Activated CD8-positive, alpha-beta memory T cell treated with anti-CD3 and anti-CD28 coated beads for 4 hours (primary cell): ENCODE results near the gene MED8.
"Not testable (repeated sequence)": the region's sequence is repeated elsewhere in the genome, so short reads cannot be mapped to it uniquely, and the experiment has no call there.

Source experiments
- DNase-seq, 2 donors: peaks; one replicate each; pipeline ENCODE4 v3.0.0-alpha.2; 2020; ENCODE audit warnings: low read depth in 2 of 2

MED8 gene

DNA sequence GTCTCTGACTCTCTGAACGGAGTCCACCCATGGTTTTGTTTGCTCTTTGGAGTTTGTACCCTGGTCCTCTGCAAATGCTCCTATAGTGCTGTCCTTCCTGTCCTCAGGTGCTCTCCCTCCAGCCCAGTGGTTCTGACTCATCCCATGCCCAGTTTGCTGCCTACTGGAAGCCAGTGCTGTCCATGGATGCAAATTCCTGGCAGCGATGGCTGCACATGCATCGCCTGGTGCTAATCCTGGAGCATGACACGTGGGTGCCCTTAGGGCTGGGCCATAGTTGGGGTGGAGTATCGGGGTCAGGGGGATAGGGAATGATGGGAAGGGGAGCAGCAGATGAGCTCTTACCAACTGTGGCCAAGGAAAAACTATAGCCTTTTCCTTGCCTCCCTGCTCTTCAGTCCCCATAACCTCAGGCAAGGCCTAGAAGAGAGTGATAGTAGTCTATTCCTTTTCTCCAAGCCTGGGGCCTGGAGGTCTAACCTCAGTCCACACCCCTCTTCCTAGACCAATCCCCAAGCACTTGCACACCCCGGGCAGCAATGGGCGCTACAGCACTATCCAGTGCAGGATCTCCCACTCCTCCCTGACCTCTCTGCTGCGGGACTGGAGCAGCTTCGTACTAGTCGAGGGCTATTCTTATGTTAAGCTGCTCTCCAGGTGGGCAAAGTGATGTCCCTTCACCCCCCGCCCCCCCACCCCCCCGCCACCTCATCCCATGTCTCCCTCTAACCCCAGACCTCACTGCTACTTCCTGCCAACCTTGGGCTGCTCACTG lies 32.6 kb upstream of the MED8 start:
- no peak for DNase-seq

DNA sequence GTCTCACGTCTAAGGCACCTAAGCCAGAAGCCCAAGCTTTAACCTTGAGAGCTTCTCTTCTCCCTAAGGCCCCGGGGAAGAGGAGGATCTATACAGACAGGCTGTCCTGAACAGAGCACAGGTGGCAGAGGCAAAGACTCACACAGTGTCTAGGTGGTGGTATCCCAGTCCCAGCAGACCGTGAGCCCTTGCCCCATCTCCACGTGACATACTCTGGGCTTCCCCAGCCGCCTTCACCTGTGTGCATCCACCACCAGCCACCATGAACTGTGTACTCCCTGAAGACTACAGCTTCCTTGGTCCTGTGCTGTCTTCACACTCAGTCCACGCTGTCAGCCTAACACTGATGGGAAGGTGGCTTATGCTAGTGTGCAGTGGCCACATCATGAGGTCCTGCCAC lies 31.8 kb upstream of the MED8 start:
- no peak for DNase-seq

DNA sequence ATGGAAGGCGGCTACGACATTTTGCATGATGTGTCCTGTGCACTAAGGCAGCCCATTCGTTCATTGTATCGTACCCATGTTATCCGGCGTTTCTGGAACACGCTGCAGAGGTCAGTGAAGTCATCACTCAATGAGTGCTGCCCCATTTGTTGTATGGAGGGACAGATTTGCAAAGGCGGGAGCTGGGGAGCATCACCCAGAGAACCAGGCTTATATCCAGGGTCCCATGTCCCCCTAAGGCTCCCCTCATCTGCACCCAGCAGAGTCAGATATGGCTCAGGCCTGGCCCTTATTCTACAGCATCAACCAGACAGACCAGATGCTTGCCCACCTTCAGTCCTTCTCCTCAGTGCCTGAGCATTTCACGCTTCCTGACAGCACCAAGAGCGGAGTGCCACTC lies 31.3 kb upstream of the MED8 start:
- no peak for DNase-seq

DNA sequence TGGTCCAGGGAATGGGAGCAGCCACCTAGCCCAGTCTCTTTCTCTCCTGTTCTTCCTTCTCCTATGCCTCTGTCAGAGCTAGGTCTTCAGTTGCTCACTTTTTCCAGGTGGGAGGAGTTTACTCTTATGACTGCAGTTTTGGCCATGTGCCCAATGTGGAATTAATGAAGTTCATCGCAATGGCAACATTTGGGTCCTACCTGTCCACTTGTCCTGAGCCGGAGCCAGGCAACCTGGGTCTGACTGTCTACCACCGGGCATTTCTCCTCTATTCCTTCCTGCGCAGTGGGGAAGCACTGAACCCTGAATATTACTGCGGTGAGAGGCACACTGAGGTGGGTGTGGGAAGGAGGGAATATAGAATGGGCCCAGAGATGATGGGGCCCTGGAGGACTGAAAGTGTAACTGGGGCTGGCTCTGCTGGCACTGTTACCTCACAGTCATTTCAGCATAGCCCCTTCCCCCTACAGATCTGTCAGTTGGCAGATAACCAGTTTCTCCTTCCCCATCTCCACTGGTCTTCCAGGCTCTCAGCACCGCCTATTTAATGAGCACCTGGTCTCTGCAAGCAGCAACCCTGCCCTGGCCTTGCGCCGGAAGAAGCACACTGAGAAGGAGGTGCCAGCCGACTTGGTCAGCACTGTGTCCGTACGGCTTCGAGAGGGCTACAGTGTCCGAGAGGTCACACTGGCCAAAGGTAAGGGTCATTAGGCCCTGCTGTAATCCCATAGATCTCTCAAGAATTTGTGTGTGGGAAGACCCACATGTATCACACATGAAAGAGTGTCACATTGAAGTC lies 30.2 kb upstream of the MED8 start:
- DNase-seq, result no peak

DNA sequence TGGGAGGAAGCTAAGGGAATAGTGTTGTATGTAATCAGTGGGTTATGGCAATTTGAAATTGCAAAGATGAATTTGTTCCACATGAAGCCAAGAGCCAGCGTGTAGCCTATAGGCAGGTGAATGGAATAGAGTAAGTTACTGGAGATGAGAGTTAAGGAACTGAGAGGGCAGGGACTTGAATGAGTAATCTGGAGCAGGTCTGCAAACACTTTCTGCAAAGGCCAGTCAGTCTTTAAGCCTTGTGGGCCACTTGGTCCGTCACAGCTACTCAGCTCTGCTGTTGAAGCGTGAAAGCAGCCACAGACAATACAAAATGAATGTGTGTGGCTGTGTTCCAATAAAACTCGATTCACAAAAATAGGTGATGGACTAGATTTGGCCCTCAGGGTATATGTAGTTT lies 29.3 kb upstream of the MED8 start:
- DNase-seq, result no peak

DNA sequence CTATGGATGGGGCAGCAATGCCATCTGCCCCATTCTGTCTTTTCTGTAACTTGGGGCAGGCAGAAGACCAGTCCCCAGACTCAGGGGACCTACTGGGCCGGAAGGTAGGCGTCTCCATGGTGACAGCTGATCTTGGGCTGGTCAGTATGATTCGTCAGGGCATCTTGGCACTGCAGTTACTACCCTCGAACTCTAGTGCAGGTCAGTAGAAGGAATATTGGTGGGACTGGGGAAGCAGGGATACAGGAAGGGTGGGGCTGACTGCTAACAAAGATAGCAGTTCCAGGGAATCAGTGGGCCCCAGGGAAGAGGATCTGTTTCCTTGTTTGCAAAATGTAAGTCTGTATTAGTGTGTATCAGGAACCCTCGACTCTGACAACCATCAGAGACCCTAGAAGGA lies 26.3 kb upstream of the MED8 start:
- no peak for DNase-seq

DNA sequence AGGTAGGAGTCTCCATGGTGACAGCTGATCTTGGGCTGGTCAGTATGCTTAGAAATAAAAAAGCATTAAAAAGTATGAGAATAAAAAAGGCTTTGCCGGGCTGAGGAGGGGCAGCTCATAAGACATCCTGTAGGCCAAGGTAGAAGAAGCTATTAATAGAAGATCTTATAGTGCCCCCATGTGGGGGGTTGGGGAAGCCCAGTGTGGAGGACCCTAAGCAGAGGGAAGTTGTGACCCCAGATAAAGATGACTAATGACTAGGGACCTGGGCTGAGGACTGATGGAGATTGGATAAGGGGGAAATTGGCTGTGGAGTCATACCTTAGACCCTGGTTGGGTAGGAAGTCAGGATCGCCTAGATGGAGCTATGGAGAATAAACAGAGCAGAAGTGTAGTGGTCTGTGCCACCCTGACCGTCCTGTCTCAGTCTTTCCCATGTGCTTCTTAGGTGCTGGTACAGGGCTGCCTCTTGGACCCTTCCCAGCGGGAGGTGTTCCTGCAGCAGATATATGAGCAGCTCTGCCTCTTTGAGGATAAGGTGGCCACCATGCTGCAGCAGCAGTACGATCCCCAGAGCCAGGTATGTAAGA lies 25.1 kb upstream of the MED8 start:
- peak; percentile 19 to 37 for DNase-seq

DNA sequence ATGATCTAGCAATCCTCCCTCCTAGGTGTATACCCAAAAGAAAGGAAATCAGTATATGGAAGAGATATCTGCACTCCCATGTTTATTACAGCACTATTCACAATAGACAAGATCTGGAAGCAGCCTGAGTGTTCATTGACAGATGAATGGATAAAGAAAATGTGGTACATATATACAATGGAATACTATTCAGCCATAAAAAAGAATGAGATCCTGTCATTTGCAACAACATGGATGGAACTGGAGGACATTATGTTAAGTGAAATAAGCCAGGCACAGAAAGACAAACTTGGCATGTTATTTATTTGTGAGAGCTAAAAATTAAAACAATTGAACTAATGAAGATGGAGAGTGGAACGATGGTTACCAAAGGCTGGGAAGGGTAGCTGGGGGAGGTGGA lies 23.8 kb upstream of the MED8 start:
- DNase-seq, result not testable (repeated sequence)

DNA sequence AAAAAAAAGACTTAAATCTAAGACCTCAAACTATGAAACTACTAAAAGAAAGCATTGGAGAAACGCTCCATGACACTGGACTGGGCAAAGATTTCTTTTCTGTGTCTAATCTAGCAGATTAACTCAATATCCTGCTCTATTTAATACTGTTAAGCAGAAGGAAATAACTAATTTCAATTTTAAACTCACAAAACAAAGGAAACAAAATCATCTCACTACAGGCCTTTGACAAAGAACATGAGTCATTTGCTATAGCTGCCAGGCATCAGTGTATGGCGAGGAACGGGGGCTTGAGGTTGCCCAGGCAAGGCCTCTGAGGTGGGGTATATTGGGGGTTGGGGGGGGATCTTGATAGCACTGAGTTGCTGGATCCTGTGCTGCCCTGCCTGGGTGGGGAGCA lies 21.0 kb upstream of the MED8 start:
- no peak for DNase-seq

DNA sequence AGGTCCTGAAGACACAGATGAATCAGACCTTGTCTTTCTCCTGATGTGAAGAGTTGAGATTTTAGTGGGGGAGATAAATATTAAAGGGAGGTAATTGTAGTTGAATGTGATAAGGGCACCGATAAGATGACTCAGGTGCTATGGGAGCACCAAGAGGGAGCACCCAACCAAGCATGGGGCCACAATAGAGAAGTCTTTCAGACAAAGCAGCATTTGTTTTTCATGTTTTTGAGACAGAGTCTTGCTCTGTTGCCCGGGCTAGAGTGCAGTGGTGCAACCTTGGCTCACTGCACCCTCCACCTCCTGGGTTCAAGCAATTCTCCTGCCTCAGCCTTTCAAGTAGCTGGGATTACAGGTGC lies 16.3 kb upstream of the MED8 start:
- DNase-seq, result no peak

DNA sequence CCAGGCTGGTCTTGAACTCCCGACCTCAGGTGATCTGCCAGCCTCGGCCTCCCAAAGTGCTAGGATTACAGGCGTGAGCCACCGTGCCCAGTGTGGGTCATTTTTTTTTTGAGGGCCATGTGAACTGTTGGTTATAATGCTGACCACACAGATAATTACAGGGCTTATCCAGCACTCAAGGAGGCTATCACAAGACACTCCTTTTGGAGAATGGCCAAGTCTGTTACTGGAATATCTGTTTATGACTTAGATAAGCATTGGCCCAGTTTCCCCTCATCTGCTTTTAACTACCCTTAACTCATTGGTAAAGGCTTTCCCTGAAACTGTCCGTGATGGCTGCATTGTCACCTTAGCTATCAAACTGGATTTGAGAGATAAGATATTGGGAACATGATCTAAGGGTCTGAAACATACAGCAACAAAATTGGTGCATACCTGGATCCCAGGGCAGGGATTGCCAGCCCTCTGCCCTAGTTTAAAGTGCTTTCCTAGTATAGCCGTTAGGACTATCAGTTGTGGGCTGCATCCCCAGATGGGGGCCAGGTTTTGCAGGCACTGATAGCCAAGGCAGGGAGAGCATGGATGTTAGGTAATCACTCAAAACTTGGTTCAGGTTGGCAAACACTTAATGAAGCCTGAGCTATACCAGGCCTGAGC lies 15.7 kb upstream of the MED8 start:
- DNase-seq, result no peak

DNA sequence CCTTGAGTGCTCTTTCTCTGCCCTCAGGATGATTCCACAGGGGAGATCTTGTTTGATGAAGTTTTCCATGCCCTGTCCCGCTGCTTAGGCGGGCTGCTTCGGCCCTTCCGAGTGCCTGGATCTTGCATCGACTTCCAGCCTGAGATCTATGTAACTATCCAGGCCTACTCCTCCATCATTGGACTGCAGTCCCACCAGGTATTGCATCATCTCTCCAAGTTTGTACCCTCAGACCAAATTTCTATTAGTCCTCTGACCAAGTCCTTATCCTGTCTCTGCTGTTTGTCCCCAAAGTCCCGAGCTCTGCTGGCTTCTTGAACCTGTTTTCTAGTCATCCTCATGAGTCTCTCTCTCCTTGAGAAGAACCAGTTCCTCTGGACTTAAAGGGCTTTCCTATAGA lies 14.8 kb upstream of the MED8 start:
- DNase-seq, result no peak

DNA sequence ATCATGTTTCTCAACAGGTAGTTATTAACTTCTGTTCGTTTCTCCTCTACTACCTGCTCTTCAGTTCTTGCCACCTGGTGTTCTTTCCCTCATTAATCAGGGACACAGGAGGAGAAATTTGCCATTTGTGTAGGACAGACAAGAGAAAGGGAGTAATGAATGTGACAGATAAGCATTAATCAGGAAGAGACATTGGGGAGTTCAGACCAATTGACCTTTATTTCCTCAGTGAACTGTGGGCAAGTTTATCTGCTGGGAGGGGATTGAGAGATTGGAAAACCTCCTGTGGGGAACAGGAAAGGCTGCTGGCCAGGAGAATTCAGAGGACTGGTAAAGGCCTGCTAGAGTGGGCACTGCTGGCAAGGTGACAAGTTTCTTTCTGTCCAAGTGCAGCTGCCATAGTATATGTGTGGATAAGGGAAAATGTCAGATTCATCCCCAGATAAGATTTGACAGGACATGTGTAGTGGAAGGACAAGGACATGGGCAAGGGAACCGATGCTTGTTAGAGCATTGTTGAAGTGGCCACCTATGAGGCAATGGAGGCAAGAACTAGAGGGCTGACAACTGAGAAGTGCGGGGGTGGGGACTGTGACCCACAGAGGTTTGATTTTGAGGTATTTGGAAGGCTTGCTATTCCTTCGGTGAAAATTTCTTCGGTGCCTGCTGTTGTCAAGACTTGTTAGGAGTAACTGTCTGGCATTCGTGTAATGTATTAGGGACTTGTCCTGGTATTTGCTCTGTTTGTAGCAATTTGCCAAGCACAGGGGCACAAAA lies 12.7 kb upstream of the MED8 start:
- DNase-seq, result no peak

DNA sequence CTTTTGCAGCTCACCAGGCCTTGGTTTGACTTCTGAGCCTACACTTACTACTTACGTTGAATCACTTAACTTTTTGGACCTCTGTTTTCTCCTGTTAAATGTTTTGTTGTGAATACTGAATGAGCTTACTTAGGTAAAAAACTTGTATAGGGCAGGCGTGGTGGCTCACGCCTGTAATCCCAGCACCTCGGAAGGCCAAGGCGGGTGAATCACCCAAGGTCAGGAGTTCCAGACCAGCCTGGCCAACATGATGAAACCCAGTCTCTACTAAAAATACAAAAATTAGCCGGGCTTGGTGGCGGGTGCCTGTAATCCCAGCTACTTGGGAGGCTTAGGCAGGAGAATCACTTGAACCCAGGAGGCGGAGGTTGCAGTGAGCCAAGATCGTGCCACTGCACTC lies 10.8 kb upstream of the MED8 start:
- DNase-seq, result not testable (repeated sequence)

DNA sequence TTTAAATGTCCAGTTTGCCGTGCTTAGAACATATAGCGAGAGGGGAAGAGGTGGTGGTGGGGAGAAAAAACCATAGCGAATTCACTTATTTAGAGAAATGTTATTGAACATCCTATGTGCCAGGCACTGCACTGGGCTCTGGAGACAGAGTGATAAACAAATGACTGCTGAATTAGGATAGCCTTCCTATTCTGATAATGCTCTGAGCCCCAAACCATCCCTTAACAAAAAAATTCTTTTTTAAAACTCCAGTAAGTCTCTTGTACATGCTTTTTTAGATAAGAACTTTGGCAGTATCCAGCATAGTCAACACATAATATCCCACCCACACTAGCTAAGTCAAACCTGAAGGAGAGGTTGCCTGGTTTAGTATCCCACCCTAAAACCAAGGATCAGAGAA lies 8.6 kb upstream of the MED8 start:
- DNase-seq, result no peak

DNA sequence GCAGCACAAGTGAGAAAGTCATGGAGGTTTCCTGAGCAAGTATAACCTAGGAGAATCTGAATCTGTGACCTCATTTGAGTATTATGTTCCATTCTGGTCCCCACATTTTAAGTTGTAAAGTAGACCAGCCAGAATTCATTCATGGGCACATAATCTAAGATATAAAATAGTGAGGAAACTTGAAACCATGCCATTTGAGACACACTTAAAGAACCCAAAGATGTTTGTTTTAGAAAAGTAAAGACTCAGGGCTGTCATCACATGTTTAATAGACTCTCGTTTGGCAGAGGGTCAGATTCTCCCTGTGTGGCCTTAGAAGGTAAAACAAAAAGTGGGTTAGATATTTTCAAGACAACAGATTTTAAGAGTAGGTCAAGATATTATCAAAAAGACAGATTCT lies 6.5 kb upstream of the MED8 start:
- no peak for DNase-seq

DNA sequence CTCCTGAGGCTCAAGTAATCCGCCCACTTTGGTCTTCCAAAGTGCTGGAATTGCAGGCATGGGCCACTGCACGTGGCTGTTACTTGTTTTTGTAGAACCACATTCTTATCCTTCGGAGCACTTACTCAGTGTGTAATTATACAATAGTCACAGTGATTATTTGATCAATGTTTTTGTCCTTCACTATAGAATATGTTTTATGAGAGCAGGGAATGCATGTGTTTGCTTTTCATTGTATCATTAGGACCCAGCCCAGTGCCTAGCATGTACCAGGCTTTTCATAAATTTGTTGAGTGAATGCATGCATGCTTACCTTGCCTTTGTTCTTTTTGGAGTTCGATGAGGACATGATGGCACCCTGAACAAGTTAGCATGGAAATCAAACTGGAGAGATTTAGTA lies 5.9 kb upstream of the MED8 start:
- DNase-seq, result no peak

DNA sequence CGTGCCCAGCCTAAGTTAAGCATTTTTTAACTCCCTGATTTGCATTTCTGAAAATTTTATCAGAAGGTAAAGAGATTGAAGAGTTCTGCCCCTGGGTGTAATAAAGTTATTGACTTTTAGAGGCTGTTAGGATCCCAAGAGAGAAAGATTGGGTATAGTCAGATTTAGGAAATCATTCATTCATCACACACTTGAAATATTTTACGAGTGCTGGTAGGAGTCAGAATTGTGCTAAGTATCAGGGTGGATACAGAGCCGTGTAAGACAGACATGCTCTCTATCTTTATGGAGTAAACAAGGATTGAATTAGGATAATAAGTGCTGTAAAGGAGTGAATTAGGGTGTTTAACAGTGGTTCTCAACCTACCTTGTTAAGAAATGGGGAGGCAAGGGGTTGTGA lies 3.1 kb upstream of the MED8 start:
- no peak for DNase-seq

DNA sequence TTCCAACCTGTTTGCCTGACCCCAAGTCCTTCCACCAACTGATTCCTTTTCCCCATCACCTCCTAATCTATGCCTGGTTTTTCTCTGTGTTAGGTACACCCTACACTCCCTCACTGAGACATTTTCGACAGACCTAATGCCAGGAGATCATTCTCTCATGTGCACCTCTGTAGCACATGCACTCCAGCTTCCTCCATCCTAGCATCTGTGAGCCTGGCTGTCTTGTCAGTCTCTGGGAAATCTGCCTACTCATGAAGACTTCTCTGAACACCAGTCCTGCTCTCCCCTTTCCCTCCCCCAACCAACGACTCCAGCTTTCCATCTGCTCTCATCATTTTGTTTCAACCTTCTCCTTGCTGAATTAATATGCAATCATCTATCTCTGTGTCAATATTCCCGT lies 987 bp downstream of the MED8 start:
- DNase-seq, result no peak

DNA sequence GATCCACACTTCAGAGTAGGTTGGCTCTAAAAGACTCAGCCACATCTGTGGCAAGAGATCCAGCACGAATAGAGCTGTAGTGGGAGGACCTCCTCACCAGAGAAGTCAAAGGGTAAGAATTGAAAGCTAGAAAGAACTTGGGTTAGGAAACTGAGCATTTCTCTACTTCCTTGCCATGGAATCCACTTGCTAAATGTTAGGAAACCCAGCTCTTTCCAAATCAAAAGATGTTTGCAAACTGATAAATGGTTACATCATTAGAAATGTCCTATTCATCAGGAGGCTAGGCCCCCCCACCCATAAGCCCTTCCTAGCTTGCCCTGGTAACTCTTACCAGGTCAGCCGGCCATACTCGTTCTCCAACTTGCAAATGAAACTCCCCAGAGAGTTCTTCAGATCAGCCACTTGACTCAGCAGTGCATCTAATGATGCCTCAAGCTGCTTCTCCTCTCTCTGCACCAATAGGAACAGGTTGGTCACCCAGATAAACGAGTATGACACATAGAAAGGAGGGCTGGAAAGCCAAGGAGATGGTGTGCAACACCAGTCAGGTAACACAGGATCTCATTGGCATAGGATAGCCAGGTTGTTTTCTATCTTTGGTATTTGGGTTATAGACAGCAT lies 1.5 kb downstream of the MED8 start:
- DNase-seq, result no peak

DNA sequence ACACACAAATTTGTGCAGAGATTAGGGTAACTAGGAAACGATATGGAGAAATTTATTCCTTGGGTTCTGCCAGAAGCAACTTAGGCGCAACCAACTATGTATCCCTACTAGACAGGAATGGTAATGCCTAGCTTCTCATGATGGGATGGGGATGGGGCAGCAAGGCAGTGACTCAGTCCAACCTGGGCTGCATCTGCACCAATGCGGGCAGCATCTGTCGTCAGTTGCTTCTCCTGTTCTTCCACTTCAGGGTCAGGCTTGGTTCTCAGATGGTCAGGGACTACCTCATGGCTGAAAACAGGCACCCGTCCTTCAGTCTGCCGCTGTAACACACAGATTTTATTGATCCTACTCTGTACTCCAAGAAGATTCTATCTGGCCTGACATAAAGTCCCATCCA lies 2.9 kb downstream of the MED8 start:
- no peak for DNase-seq
